GM18508 (cell line): ENCODE results near the gene TMTC4.
A peak's percentile ranks its signal among the peaks of the same experiment; 100 is the strongest.

Source experiments
- ATAC-seq: cut with Tn5 transposase; IDR thresholded peaks from one replicate; pipeline ENCODE4 v1.9.1; 2021; ENCODE audit warnings: moderate number of reproducible peaks; ENCODE audit not compliant: insufficient read depth, unreplicated experiment

TMTC4 gene

GRCh38 chr13:100667894-100668293 is 6.7 kb downstream of the TMTC4 start:
- ATAC-seq: no peak

DNA sequence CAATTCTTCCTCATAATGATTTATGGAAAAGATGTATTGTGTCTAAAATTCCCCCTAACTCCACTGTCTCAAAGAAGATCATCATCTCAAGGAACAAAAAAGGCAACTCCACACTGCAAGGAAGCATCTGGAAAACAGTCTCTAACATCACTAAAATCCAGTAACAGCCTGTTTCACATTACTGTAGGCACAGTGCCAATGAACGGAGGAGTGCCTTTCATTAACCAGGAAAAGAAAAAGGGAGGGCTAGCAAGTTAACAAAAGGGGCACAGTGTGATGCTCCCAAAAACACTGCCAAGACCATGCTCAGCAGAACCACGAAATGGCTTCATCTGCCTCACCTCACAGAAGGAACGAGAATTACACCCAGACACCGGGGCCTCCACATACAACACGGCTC is 8.5 kb downstream of the TMTC4 start:
- ATAC-seq: no peak

DNA sequence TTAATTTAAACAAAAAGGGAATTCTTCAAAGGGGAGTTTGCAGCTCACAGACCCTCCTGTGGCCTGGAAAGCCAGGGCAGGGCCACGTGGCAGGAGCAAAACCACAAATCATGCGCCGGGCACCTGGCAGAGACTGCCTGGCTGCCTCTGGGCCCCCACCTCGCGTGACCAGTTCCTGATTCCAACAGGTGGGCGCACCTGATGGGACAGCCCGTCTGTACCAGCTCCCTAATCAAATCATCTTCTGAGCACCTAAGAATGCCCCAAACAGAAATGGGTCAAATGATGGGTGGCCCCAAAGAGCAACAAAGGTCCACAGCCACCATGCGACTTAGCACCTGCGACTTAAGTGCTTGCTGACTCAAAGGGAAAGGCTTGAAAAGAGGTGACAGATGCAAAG is 9.2 kb downstream of the TMTC4 start:
- no peak for ATAC-seq

DNA sequence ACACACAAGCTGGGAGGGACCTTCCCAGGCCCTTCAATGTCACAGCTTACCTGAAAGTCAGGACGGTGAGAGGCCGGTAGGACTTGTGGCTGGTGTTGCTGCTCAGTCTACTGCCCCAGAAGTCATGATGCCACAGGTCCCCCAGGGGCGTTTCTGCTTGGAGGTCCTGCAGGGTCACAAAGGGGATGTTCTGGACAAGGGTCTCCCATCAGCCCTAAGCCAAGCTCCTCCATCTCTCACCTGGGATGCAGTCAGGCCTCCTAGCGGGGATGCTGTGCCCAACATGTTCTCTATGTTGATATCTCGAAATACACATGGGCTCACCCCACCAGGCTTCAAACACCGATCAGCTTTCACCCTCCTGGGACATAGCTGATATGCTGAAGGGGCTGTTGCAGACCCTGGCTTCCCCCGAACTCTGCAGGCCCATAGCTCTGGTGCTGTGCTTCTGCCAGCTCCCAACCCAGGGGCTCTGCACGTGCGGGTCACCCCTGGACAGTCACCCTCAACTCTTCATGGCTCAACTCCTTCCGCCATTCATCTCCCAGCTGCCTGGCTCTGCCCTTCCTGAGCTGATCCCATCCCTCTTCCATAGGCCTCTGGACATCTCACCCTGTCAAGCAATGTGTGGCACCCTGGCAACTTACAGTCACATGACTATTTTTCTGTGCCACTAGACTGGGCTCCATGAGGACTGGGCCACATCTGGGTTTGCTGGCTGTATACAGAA is 10.3 kb downstream of the TMTC4 start:
- ATAC-seq: no peak

DNA sequence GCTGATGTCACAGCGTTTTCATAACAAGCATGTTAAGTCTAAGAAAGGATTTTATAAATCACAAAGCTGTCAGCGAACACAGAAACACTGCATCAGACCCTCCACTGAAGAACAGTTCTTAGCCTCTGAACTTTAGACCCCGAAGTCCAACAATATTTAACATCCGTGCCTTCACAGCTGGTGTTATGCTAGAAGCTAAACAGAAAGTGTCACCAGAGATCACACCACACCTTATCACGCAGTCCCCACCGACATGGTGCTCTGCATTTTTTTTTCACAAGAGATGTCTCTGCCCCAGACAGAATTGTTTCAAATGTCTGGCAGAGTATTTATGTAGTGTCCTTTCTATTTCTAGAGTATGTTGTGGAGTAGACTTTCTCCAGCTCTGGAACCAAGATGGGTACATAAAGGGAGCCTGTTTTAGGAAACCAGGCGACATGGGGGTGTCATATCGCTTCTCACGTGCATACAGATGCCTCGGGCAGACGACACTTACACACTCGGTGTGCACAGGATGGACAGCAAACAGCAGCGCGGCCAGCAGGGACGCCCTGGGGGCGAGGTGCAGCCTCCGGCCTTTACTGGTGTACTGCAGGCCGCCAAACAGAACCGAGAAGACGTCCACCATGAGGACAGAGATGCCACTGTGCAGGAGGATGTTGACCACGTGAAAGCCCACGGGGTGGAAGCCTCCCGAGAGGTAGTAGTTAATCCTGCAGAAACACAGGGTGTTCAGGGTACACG is 12.0 kb downstream of the TMTC4 start:
- no peak for ATAC-seq

DNA sequence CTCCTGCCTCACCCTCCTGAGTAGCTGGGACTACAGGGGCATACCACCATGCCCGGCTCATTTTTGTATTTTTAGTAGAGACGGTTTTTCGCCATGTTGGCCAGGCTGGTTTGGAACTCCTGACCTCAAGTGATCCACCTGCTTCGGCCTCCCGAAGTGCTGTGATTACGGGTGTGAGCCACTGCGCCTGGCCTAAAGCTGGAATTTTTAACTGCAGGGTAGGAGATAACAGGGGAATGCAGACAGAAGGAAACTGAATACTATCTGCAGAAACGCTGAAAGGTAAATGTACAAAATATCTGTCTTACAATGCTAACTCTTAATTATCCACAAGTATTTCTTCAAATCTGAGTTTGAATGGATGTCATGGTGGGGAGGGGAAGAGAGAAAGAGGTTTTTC is 13.8 kb downstream of the TMTC4 start:
- no peak for ATAC-seq

GRCh38 chr13:100659578-100659977 is 15.0 kb downstream of the TMTC4 start:
- no peak for ATAC-seq

DNA sequence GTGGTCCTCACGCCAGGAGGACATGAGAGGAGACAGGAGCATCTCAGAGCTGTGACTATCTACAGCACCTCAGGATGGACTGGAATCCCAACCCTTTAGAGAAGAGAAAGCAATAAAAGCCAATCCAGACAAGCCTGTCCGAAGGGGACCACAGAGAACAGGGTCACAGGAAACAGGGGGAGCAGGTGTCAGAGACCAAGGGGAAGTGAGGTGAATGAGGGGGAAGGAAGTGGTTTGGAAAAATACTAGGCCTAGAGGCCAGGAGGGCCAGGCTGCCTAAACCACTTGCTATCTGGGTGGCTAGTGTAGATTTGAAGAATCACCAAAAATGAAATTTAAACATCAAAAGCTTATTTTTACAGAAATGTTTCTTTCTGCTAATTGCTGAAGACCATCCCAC is 16.2 kb downstream of the TMTC4 start:
- ATAC-seq: peak; percentile 83

DNA sequence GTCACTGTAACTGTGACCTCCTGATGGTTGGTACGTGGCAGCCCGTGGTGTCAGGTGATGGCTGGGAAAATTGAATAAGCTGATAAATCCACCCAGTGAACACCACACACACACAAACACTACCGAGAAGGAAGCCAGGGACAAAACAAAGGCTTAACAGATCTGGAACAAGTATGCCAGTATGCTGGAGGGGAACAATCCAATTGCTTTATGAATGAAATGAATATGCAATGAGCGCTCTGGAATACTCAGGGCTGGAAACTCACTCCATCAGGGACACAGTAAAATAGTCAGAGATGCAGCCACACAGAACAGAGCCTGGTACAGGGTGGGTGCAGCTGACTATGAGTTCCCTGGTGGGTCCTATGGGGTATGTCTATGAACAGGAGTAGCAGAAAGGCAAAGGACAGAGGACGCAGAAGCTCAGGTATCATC is 16.7 kb downstream of the TMTC4 start:
- peak; percentile 15 for ATAC-seq

DNA sequence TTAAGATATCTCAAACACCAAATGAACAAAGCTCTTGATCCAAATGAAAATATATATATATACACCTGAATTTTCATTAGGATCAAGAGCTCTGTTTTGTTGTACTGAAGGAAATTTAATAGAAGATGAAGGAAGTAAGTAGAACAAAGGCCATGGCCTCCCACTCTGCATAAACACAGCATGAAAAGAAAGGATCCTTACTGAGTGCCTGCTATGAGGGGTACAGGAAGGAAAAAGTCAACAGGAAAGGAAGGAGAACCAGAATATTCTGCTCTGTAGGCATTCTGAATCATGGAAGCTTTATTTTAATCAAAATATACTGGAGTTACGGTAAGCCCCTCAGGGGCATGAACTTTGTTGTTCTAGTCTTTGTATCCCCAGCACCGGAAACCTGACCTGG is 22.1 kb downstream of the TMTC4 start:
- no peak for ATAC-seq

DNA sequence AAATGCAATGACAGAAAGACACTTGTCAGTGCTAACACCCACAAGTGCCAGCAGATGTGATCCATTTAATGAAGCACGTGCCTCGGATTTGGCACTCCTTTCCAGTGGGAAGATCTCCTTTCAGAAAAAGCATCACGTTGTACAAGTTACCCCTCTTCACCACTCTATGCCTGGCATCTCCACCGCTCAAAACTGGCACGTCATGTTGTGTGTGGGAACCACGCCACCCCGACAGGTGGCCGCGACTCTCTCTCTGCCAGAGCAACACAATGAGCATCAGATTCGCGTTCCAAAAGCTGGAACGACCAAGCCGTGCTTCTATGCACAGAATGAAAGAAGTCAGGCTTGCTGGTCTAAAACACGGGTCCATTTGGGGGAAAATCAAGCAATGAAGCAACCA is 24.3 kb downstream of the TMTC4 start:
- no peak for ATAC-seq

GRCh38 chr13:100648354-100648753 is 26.2 kb downstream of the TMTC4 start:
- ATAC-seq: no peak

GRCh38 chr13:100646871-100647270 is 27.7 kb downstream of the TMTC4 start:
- ATAC-seq: no peak

DNA sequence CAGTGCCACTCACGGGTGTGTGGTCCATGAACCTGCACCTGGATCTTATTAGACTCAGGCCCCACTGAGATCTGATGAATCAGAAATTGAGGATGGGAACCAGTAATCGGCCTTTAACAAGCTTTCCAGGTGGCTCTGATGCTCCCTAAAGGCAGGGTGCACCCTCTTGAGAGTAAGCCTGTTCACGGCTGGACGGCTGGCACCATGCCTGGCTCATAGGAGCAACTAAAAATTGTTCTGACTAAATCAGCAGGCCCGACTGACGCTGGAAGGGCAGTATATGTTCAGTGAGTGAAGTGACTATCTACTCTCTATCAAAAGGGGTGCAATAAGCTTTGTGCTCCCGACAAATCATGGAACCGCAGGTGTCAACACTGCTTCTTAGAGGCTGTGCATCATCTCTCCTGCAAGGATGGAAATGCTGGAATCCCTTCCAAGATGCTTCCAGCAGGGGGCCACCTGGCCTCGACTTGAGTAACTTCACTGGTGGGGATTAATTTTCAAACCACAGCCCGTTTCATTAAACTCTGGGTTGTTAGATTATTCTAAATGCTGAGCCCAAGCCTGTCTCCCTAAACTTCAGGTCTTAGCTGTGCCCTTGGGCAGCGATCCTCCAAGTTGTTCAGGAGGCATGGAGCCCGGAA is 28.4 kb downstream of the TMTC4 start:
- no peak for ATAC-seq

GRCh38 chr13:100645382-100645781 is 29.2 kb downstream of the TMTC4 start:
- no peak for ATAC-seq

DNA sequence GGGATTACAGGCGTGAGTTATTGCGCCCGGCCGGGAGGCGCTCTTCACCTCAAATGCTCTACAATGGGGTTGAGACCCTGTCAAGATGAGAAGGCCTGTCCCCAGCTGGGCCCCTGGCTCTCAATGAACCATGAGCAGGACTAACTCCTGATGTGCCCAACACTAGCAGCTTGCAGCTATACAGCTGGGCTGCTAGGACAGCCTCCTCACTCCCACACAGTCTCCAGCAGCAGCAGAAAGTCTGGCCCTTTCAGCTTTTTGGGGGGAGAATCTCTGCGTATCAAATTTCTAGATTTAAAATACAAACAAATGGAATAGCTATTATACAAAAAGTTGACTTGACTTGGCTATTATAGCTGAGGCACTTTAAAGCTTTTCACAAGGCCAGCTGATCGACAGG is 30.2 kb downstream of the TMTC4 start:
- ATAC-seq: no peak

DNA sequence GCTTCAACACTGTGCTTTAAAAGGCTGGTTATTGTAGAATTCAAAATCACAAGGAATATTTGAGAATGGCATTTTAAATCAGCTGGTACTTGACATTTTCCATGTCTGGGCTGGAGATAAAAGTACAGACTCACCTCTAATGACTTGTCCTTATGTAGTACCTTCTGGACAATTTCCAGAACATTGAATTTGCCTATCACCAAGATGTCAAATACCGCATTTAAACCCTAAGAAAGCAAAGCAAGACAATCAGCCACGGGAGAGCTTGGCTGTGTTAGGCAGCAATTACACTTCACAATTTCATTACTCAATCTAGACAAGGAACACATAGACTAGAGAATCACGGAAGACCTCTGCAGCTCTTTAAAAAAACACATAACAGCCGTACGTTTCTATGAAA is 36.8 kb downstream of the TMTC4 start:
- no peak for ATAC-seq

DNA sequence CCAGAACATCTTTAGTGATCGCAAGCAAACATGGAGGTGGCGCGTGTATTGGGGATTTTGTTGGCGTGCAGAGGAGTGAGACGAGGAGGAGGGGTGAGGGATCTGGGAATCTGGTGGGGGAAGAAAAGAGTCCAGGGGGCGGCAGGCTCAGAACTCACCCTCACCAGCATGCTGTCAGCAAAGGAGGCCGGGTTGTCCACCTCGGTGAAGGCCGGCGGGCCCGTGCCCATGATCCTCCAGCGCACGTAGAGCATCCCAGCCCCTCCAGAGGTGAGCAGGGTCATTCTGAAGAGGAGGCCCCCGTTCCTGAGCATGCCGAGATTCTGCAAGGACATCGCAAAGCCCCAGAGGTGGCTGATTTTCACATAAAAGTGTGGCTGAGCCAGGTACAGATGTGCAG is 37.2 kb downstream of the TMTC4 start:
- ATAC-seq: no peak

DNA sequence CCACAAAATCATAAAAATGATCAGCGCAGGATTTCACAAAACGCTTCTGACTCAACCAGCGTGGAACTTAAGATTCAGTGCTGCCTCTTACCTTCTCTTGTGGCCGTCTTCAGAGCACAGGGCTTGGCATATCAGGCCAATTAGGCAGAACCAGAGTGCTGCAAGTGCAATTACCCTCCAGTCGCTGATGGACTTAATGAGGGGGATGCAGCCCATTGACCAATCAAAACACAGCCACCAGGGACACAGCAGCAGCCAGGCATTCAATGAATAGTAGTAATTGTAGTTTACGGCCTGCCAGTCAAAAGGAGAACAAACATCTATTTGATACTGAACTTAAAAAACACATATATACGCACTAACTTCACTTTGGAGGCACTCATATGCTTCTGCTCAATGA is 38.2 kb downstream of the TMTC4 start:
- no peak for ATAC-seq

DNA sequence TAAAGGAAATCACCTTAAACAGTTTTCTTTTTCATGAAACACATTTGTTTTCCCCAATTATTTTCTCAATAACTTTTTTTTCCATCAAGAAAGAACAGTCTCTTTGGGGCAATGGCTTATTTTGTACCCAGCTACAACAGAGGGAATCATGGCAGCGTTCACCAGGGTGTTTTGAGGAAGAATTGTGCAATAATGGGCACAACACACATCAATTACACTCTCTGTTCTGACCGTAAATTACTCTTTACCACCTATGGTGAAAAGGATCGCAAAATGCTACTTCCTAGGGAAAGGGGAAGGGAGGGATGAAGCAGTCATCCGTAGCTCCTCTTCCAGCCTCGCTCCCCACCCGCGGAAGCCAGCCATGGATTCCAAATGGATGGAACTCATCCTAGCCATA is 38.6 kb downstream of the TMTC4 start:
- ATAC-seq: no peak

GRCh38 chr13:100634696-100635095 is 39.9 kb downstream of the TMTC4 start:
- no peak for ATAC-seq
